ENCODE results near the gene MAFB. TPM values are rescaled to one million over a fixed set of nuclear protein-coding genes. Genes with fewer than 3 reads are reported as not detected.

Gene MAFB
- total and polyA plus RNA-seq, 11 donors = 2.0 to 62.1 (median 7.8) TPM

GRCh38 chr20:40698281-40698680 is 9.2 kb upstream of the MAFB start:
- intact Hi-C loops (cut with DNase I) = loop anchor here in 3 of 10 donors (5.0 to 10.0 kb wide), 5 partner anchors 431 to 1433 kb away; no protein-coding TSS in a partner anchor
- WGBS, 4 donors = 88 to 91% (median 90%) methylated on average over 1 of the region's 1 CpG
- ATAC-seq (no peak), DNase-seq (no peak)
- Histone ChIP-seq H3K27ac (no peak overlapping the region), H3K4me1 (peaks cover 0 to 8% (median 0%) of the 10 kb centered on the region in 12 donors), H3K9me3 (no peaks in the 10 kb centered on the region), H3K36me3 (no peaks in the 10 kb centered on the region), H3K4me3 (no peak overlapping the region), H3K27me3 (peaks cover 0 to 57% (median 25%) of the 10 kb centered on the region in 9 donors)
- no peak for TF ChIP-seq POLR2A (IDR thresholded peaks at IDR 0.05)
- no peak for TF ChIP-seq CTCF (IDR thresholded peaks at IDR 0.05)

GRCh38 chr20:40697541-40697940 is 8.5 kb upstream of the MAFB start:
- Histone ChIP-seq H3K36me3 (no peaks in the 10 kb centered on the region), H3K27me3 (peaks cover 5 to 65% (median 32%) of the 10 kb centered on the region in 9 donors), H3K9me3 (no peaks in the 10 kb centered on the region), H3K27ac (no peak overlapping the region), H3K4me1 (peaks cover 0 to 16% (median 0%) of the 10 kb centered on the region in 12 donors), H3K4me3 (no peak overlapping the region)
- TF ChIP-seq POLR2A (IDR thresholded peaks at IDR 0.05) = no peak
- no peak for TF ChIP-seq CTCF (IDR thresholded peaks at IDR 0.05)
- intact Hi-C loops (cut with DNase I) = loop anchor here in 3 of 10 donors (5.0 to 10.0 kb wide), 5 partner anchors 430 to 1433 kb away; no protein-coding TSS in a partner anchor
- DNase-seq = no peak
- 18 to 24% (median 21%) methylated on average over 5 of the region's 5 CpGs for WGBS, 4 donors
- ATAC-seq = peak in 2 of 4 donors; percentile 44 to 55

GRCh38 chr20:40695214-40695613 is 6.2 kb upstream of the MAFB start:
- ATAC-seq (no peak), DNase-seq (no peak)
- no peaks in the 10 kb centered on the region for H3K36me3 ChIP-seq
- no peaks in the 10 kb centered on the region for H3K9me3 ChIP-seq
- intact Hi-C loops (cut with DNase I) = loop anchor here in 3 of 10 donors (5.0 to 10.0 kb wide), 5 partner anchors 428 to 1430 kb away; no protein-coding TSS in a partner anchor
- no peak overlapping the region for H3K27ac ChIP-seq
- H3K4me3 ChIP-seq = no peak overlapping the region
- TF ChIP-seq CTCF (IDR thresholded peaks at IDR 0.05) (no peak), POLR2A (IDR thresholded peaks at IDR 0.05) (no peak)
- H3K27me3 ChIP-seq = peaks cover 29 to 88% (median 55%) of the 10 kb centered on the region in 9 donors
- peaks cover 0 to 38% (median 4%) of the 10 kb centered on the region in 12 donors for H3K4me1 ChIP-seq

- Histone ChIP-seq H3K27me3 (peaks cover 29 to 86% (median 57%) of the 10 kb centered on the region in 9 donors), H3K4me3 (no peak overlapping the region), H3K4me1 (peaks cover 0 to 40% (median 8%) of the 10 kb centered on the region in 12 donors), H3K27ac (no peak overlapping the region), H3K36me3 (no peaks in the 10 kb centered on the region), H3K9me3 (no peaks in the 10 kb centered on the region)
- DNase-seq = no peak
- ATAC-seq = no peak
- WGBS, 4 donors = 69 to 83% (median 79%) methylated on average over 3 of the region's 3 CpGs
- TF ChIP-seq POLR2A (IDR thresholded peaks at IDR 0.05) (no peak), CTCF (IDR thresholded peaks at IDR 0.05) (no peak)
- intact Hi-C loops (cut with DNase I) = loop anchor here in 5 of 10 donors (5.0 to 10.0 kb wide), 7 partner anchors 427 to 1429 kb away; no protein-coding TSS in a partner anchor
These were observed 5.2 kb upstream of the MAFB start for GRCh38 chr20:40694246-40694645.
